Prostate gland (tissue), 2 donors: ENCODE results near the gene DDI2.

Experiments
- POLR2A ChIP-seq: fragments of 450-650 bp; IDR thresholded peaks from one replicate; pipeline ENCODE4 v1.6.1; 2016; ENCODE audit warnings: antibody characterized with exemption, mild to moderate bottlenecking
- TF ChIP-seq, protein P1 (sequence below), 4 experiments: fragments of 200-600 bp in 2 of 4; fragments of 450-650 bp in 2 of 4; sonication (generic) in 2 of 4; IDR thresholded peaks; 1 replicate in 3 of 4; 2 replicates in 1 of 4; pipeline ENCODE4 v1.5.1; 2016 to 2019; ENCODE audit warnings: antibody characterized with exemption in 4 of 4, mild to moderate bottlenecking in 2 of 4, moderate library complexity in 2 of 4

GRCh38 chr1:15687446-15687845, 70.2 kb downstream of the DDI2 start:
- TF ChIP-seq, protein P1, sequence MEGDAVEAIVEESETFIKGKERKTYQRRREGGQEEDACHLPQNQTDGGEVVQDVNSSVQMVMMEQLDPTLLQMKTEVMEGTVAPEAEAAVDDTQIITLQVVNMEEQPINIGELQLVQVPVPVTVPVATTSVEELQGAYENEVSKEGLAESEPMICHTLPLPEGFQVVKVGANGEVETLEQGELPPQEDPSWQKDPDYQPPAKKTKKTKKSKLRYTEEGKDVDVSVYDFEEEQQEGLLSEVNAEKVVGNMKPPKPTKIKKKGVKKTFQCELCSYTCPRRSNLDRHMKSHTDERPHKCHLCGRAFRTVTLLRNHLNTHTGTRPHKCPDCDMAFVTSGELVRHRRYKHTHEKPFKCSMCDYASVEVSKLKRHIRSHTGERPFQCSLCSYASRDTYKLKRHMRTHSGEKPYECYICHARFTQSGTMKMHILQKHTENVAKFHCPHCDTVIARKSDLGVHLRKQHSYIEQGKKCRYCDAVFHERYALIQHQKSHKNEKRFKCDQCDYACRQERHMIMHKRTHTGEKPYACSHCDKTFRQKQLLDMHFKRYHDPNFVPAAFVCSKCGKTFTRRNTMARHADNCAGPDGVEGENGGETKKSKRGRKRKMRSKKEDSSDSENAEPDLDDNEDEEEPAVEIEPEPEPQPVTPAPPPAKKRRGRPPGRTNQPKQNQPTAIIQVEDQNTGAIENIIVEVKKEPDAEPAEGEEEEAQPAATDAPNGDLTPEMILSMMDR (IDR thresholded peaks at IDR 0.05): no peak
- no peak for TF ChIP-seq POLR2A
